OCI-LY1 (cell line): ENCODE results near the gene CHRNB4.
"Not testable (repeated sequence)": the region's sequence is repeated elsewhere in the genome, so short reads cannot be mapped to it uniquely, and the experiment has no call there.

Experiments
- H2AFZ ChIP-seq: fragments of 200-600 bp; sonication (generic), shearing (Covaris generic); 2 replicates; pipeline ENCODE4 v1.6.0; 2014; ENCODE audit warnings: antibody characterized with exemption, mild to moderate bottlenecking, low read length
- H3F3A ChIP-seq: fragments of 200-600 bp; sonication (generic), shearing (Covaris generic); 2 replicates; pipeline ENCODE4 v1.6.0; 2014; ENCODE audit warnings: mild to moderate bottlenecking, antibody characterized with exemption, low read length, moderate library complexity; ENCODE audit not compliant: insufficient read depth
- H3K27ac ChIP-seq: fragments of 200-600 bp; sonication (generic); 2 replicates; pipeline ENCODE4 v1.5.1; 2014; ENCODE audit warnings: low read length, mixed run types, mild to moderate bottlenecking, low read depth; ENCODE audit not compliant: poor library complexity, severe bottlenecking
- H3K27me3 ChIP-seq: fragments of 200-600 bp; sonication (generic); 2 replicates; pipeline ENCODE4 v1.6.0; 2014; ENCODE audit warnings: antibody characterized with exemption, mild to moderate bottlenecking, low read length, moderate library complexity; ENCODE audit not compliant: insufficient read depth
- H3K36me3 ChIP-seq: fragments of 200-600 bp; sonication (generic); 2 replicates; pipeline ENCODE4 v1.6.1; 2014; ENCODE audit warnings: mild to moderate bottlenecking, antibody characterized with exemption, low read length, moderate library complexity, mixed read lengths; ENCODE audit not compliant: insufficient read depth
- H3K4me1 ChIP-seq: fragments of 200-600 bp; sonication (generic); 2 replicates; pipeline ENCODE4 v1.5.1; 2014; ENCODE audit warnings: mild to moderate bottlenecking, low read length, moderate library complexity; ENCODE audit not compliant: insufficient read depth, severe bottlenecking
- H3K4me2 ChIP-seq: fragments of 200-600 bp; sonication (generic), shearing (Covaris generic); 2 replicates; pipeline ENCODE4 v1.6.1; 2014; ENCODE audit warnings: low read length
- H3K4me3 ChIP-seq: fragments of 200-600 bp; sonication (generic); 2 replicates; pipeline ENCODE4 v1.5.1; 2014; ENCODE audit warnings: low read length, low read depth, mild to moderate bottlenecking, mixed read lengths; ENCODE audit not compliant: poor library complexity, severe bottlenecking
- H3K79me2 ChIP-seq: fragments of 200-600 bp; shearing (Covaris generic); 2 replicates; pipeline ENCODE4 v1.6.1; 2016; ENCODE audit warnings: mixed run types, low read length, mixed read lengths; ENCODE audit not compliant: insufficient read depth
- H3K9ac ChIP-seq: fragments of 200-600 bp; sonication (generic), shearing (Covaris generic); 2 replicates; pipeline ENCODE4 v1.6.1; 2014; ENCODE audit warnings: mild to moderate bottlenecking, low read length, mixed read lengths
- H3K9me2 ChIP-seq: fragments of 200-600 bp; sonication (generic), shearing (Covaris generic); 2 replicates; pipeline ENCODE4 v1.6.1; 2014; ENCODE audit warnings: low read depth, mild to moderate bottlenecking, low read length, mixed read lengths
- H3K9me3 ChIP-seq: fragments of 200-600 bp; shearing (Covaris generic); 2 replicates; pipeline ENCODE4 v1.6.1; 2014; ENCODE audit warnings: low read length, mixed read lengths
- H4K20me1 ChIP-seq: fragments of 200-600 bp; sonication (generic), shearing (Covaris generic); 2 replicates; pipeline ENCODE4 v1.6.0; 2016; ENCODE audit warnings: mild to moderate bottlenecking, low read length; ENCODE audit not compliant: insufficient read depth
- EZH2 ChIP-seq: fragments of 200-600 bp; sonication (generic), shearing (Covaris generic); IDR thresholded peaks from 2 replicates; pipeline ENCODE4 v1.8.0; 2017; ENCODE audit warnings: borderline replicate concordance, mixed run types, mild to moderate bottlenecking, antibody characterized with exemption, low read length, moderate library complexity, mixed read lengths
- TF ChIP-seq, protein P1 (sequence below): fragments of 200-600 bp; sonication (generic), shearing (Covaris generic); IDR thresholded peaks from 2 replicates; pipeline ENCODE4 v1.5.1; 2017; ENCODE audit warnings: mild to moderate bottlenecking, antibody characterized with exemption, low read length, moderate library complexity, mixed read lengths

Gene CHRNB4

DNA sequence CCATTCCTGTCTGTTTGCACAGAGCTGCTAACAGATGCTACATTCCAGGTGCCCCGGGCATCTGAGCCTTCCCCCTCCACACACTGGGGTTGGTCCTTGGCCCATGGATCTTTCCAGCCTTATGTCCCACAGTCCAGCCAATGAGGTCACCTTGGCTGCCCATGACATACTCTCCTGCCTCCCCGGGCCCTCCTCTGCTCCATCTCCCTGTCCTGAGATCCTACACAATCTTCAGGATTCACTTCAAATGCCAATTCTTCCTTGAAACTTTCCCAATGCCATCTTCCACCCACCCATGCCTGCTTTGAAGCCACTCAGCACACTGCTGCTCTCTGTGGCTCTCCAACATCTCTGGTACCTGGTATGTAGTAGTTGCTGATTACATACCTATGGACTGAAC, 24.5 kb downstream of the CHRNB4 start:
- Histone ChIP-seq H3K79me2 (no peaks in the 10 kb centered on the region), H3F3A (no peaks in the 10 kb centered on the region), H2AFZ (no peak overlapping the region), H3K9ac (no peak overlapping the region), H4K20me1 (no peaks in the 10 kb centered on the region), H3K9me3 (no peaks in the 10 kb centered on the region), H3K4me3 (no peak overlapping the region), H3K4me1 (no peaks in the 10 kb centered on the region), H3K27me3 (no peaks in the 10 kb centered on the region), H3K27ac (no peak overlapping the region), H3K9me2 (no peaks in the 10 kb centered on the region), H3K36me3 (no peaks in the 10 kb centered on the region), H3K4me2 (no peak overlapping the region)
- TF ChIP-seq EZH2: no peak
- TF ChIP-seq, protein P1, sequence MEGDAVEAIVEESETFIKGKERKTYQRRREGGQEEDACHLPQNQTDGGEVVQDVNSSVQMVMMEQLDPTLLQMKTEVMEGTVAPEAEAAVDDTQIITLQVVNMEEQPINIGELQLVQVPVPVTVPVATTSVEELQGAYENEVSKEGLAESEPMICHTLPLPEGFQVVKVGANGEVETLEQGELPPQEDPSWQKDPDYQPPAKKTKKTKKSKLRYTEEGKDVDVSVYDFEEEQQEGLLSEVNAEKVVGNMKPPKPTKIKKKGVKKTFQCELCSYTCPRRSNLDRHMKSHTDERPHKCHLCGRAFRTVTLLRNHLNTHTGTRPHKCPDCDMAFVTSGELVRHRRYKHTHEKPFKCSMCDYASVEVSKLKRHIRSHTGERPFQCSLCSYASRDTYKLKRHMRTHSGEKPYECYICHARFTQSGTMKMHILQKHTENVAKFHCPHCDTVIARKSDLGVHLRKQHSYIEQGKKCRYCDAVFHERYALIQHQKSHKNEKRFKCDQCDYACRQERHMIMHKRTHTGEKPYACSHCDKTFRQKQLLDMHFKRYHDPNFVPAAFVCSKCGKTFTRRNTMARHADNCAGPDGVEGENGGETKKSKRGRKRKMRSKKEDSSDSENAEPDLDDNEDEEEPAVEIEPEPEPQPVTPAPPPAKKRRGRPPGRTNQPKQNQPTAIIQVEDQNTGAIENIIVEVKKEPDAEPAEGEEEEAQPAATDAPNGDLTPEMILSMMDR: no peak

DNA sequence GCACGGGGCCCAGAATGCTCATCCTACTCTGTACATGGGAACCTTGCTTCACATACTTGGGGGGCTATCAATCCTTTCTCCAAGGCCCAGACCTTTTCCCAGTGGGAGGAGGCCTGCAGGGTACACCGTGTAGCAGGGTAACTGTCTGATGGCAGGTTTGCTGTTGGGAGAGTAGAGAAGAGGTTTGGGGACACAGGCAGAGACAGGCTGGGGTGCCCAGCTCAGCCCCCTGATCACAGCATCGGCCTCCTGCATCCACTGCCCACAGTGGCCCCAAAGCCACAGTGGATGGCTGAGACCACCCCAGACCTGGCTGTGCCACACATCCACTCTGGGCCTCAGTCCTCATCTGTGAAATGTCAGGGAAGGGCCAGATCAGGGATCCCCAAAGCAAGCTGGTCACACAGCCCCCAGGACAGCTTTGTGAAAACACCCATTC, 25.8 kb downstream of the CHRNB4 start:
- H3K27me3 ChIP-seq: no peaks in the 10 kb centered on the region
- no peaks in the 10 kb centered on the region for H3K79me2 ChIP-seq
- H3K9ac ChIP-seq: no peak overlapping the region
- H3K36me3 ChIP-seq: no peaks in the 10 kb centered on the region
- H3K9me2 ChIP-seq: no peaks in the 10 kb centered on the region
- H3F3A ChIP-seq: no peaks in the 10 kb centered on the region
- H3K4me2 ChIP-seq: no peak overlapping the region
- H4K20me1 ChIP-seq: no peaks in the 10 kb centered on the region
- H3K4me1 ChIP-seq: no peaks in the 10 kb centered on the region
- no peaks in the 10 kb centered on the region for H3K9me3 ChIP-seq
- H3K27ac ChIP-seq: no peak overlapping the region
- H3K4me3 ChIP-seq: no peak overlapping the region
- TF ChIP-seq EZH2: no peak
- TF ChIP-seq, protein P1: no peak
- H2AFZ ChIP-seq: no peak overlapping the region

DNA sequence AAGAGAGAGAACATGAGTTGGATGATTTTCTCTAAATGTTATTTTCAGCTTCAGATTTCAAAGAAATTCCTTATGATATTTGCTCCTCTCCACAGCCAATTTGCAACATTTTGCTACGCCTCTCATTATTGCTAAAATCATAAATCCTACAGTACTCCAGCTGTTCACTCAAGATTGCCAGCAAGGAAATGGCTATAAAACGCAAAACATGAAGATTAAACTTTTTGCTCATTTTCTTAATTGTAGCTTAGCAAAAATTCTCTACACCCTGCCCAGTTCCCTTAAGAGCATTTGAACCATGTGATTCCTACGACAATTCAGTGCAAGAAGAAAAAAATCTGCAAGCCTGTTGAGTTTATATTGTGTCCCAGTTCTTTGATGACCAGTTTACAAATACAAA, 27.0 kb downstream of the CHRNB4 start:
- Histone ChIP-seq H3K4me1 (no peaks in the 10 kb centered on the region), H2AFZ (no peak overlapping the region), H4K20me1 (no peaks in the 10 kb centered on the region), H3K27ac (no peak overlapping the region), H3F3A (no peaks in the 10 kb centered on the region), H3K9me3 (no peaks in the 10 kb centered on the region), H3K4me2 (no peak overlapping the region), H3K9me2 (no peaks in the 10 kb centered on the region), H3K79me2 (no peaks in the 10 kb centered on the region), H3K4me3 (no peak overlapping the region), H3K9ac (no peak overlapping the region), H3K27me3 (no peaks in the 10 kb centered on the region), H3K36me3 (no peaks in the 10 kb centered on the region)
- TF ChIP-seq EZH2: no peak
- TF ChIP-seq, protein P1: no peak

DNA sequence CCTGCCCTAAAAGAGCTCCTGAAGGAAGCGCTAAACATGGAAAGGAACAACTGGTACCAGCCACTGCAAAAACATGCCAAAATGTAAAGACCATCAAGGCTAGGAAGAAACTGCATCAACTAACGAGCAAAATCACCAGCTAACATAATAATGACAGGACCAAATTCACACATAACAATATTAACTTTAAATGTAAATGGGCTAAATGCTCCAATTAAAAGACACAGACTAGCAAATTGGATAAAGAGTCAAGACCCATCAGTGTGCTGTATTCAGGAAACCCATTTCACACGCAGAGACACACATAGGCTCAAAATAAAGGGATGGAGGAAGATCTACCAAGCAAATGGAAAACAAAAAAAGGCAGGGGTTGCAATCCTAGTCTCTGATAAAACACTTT, 31.5 kb downstream of the CHRNB4 start:
- not testable (repeated sequence) for H3K4me1 ChIP-seq, H3K4me2 ChIP-seq, H3K9me3 ChIP-seq, H4K20me1 ChIP-seq, H3F3A ChIP-seq, H3K79me2 ChIP-seq, H3K27ac ChIP-seq, H3K36me3 ChIP-seq, H3K4me3 ChIP-seq, H2AFZ ChIP-seq, H3K9ac ChIP-seq, H3K27me3 ChIP-seq, H3K9me2 ChIP-seq
